Mesodermal cell (in vitro differentiated cells): ENCODE data around the gene HSPA1B.
"Not testable (repeated sequence)": the region's sequence is repeated elsewhere in the genome, so short reads cannot be mapped to it uniquely, and the experiment has no call there.

Experiments used
- H3K27ac ChIP-seq: 2 replicates; pipeline ENCODE4 v1.7.0; 2013; ENCODE audit warnings: mild to moderate bottlenecking, low read depth, low read length, moderate library complexity; ENCODE audit not compliant: severe bottlenecking
- H3K36me3 ChIP-seq: 2 replicates; pipeline ENCODE4 v1.7.1; 2013; ENCODE audit warnings: mild to moderate bottlenecking, low read length, moderate library complexity; ENCODE audit not compliant: control insufficient read depth, insufficient read depth
- H3K4me1 ChIP-seq: one replicate; pipeline ENCODE4 v1.7.1; 2013; ENCODE audit warnings: mild to moderate bottlenecking, low read length; ENCODE audit not compliant: insufficient read depth, control insufficient read depth, poor library complexity, severe bottlenecking
- H3K4me3 ChIP-seq: 2 replicates; pipeline ENCODE4 v1.7.0; 2013; ENCODE audit warnings: low read length, control low read depth, mild to moderate bottlenecking; ENCODE audit not compliant: insufficient read depth, poor library complexity, severe bottlenecking; ENCODE audit errors: extremely low read depth
- H3K9me3 ChIP-seq: 2 replicates; pipeline ENCODE4 v1.7.1; 2013; ENCODE audit warnings: mild to moderate bottlenecking, low read length, moderate library complexity; ENCODE audit not compliant: control insufficient read depth
- WGBS, 2 experiments: methylation state at CpG; one replicate each; pipeline ENCODE4 v1.1.5; 2013; ENCODE audit warnings: missing lambda C conversion rate in 2 of 2; ENCODE audit not compliant: insufficient coverage in 2 of 2; 5-methylcytosine and 5-hydroxymethylcytosine counted together

HSPA1B gene

GRCh38 chr6:31831350-31832215 is 4.0 kb downstream of the HSPA1B start:
- WGBS, 2 experiments, result 93 to 94% methylated on average over 8 to 12 of the region's 15 CpGs
- Histone ChIP-seq H3K9me3 (no peaks in the 10 kb centered on the region), H3K4me1 (peaks cover 7% of the 10 kb centered on the region), H3K36me3 (peaks cover 10% of the 10 kb centered on the region), H3K4me3 (no peak overlapping the region), H3K27ac (no peak overlapping the region)

DNA sequence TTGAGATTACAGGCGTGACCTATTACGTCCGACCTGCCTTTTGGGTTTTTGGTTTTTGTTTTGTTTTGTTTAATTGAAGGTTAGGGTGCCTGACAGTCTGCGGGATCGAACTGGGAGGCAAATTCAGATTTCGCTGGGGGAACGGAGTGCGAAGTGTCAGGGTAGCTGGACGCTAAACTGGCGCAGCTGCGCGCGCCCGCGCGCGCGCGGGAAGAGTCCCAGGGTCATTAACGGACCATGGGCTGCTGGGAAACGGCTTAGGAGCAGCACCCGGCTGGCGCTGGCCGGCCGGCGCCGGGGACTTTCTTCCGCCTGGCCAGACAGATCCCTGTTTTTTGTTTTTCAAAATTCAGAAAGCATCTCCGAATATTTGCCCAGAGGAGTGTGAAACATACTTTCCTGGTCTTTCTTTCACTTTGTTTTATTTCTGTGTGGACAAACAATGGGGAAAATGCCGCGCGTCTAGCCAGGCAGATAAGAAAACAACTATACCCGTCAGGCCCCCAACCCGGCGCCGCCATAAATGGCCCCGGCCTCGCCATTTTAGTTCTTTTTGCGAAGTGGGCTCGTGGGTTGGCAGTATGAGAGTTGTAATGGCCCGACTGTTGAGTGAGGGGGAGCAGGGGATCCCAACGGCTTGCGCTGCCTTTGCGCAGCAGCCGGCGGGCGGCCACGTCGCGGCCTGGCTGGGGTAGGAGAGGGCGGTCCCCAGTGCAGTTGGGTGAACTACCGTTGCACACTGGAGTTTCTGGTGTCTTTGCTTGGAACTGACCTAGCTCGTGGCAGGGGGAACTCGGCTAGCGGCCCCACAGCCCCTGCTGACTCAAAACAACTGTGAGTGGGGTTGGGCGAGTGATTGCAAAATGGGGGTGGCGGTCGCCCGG is 7.1 kb downstream of the HSPA1B start:
- 1 to 3% methylated on average over 46 to 49 of the region's 59 CpGs for WGBS, 2 experiments
- H3K36me3 ChIP-seq, result peaks cover 40% of the 10 kb centered on the region
- H3K27ac ChIP-seq, result peak overlapping the region; percentile 99
- no peaks in the 10 kb centered on the region for H3K9me3 ChIP-seq
- peak overlapping the region; percentile 90 for H3K4me3 ChIP-seq
- peaks cover 6% of the 10 kb centered on the region for H3K4me1 ChIP-seq

DNA sequence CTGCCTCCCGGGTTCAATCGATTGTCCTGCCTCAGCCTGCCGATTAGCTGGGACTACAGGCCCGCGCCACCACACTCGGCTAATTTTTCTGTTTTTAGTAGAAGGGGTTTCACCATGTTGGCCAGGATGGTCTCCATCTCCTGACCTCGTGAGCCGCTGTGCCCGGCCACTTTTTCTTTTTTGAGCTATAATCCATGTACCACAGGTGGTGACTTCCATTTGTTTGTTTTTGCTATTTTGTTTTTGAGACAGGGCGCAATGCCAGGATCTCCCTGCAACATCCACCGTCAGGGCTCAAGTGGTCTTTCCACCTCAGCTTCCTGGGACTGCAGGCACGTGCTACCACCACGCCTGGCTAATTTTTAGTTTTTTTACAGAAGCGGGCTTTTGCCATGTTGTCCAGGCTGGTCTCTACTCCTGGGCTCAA is 8.5 kb downstream of the HSPA1B start:
- Histone ChIP-seq H3K36me3 (peaks cover 54% of the 10 kb centered on the region), H3K27ac (peak overlapping the region; percentile 66), H3K4me1 (peaks cover 4% of the 10 kb centered on the region), H3K4me3 (peak overlapping the region; percentile 90), H3K9me3 (no peaks in the 10 kb centered on the region)
- WGBS, 2 experiments, result 1 to 2% methylated on average over 8 to 14 of the region's 14 CpGs

- H3K36me3 ChIP-seq, result peaks cover 57% of the 10 kb centered on the region
- H3K4me1 ChIP-seq, result peaks cover 3% of the 10 kb centered on the region
- H3K9me3 ChIP-seq, result no peaks in the 10 kb centered on the region
- H3K4me3 ChIP-seq, result peak overlapping the region; percentile 90
- WGBS, 2 experiments, result 11 to 16% methylated on average over 7 of the region's 12 CpGs
- H3K27ac ChIP-seq, result peak overlapping the region; percentile 66
Measured at GRCh38 chr6:31836474-31837368, 9.2 kb downstream of the HSPA1B start.

- H3K4me3 ChIP-seq, result peak overlapping the region; percentile 90
- 57 to 80% methylated on average over 1 of the region's 1 CpG for WGBS, 2 experiments
- no peaks in the 10 kb centered on the region for H3K9me3 ChIP-seq
- peak overlapping the region; percentile 8 for H3K27ac ChIP-seq
- H3K4me1 ChIP-seq, result peaks cover 3% of the 10 kb centered on the region
- H3K36me3 ChIP-seq, result peaks cover 57% of the 10 kb centered on the region
Measured at GRCh38 chr6:31837369-31838113, 10.0 kb downstream of the HSPA1B start.

- not testable (repeated sequence) for H3K9me3 ChIP-seq, H3K27ac ChIP-seq, H3K4me1 ChIP-seq
- Histone ChIP-seq H3K4me3 (peak overlapping the region; percentile 90), H3K36me3 (peaks cover 57% of the 10 kb centered on the region)
- 98% methylated on average over 5 to 6 of the region's 9 CpGs for WGBS, 2 experiments
Measured at GRCh38 chr6:31838114-31838553, 10.6 kb downstream of the HSPA1B start.

- 84 to 100% methylated on average over 1 to 2 of the region's 3 CpGs for WGBS, 2 experiments
- peaks cover 3% of the 10 kb centered on the region for H3K4me1 ChIP-seq
- no peaks in the 10 kb centered on the region for H3K9me3 ChIP-seq
- no peak overlapping the region for H3K27ac ChIP-seq
- H3K4me3 ChIP-seq, result no peak overlapping the region
- peaks cover 57% of the 10 kb centered on the region for H3K36me3 ChIP-seq
Measured at GRCh38 chr6:31838968-31839367, 11.4 kb downstream of the HSPA1B start.

DNA sequence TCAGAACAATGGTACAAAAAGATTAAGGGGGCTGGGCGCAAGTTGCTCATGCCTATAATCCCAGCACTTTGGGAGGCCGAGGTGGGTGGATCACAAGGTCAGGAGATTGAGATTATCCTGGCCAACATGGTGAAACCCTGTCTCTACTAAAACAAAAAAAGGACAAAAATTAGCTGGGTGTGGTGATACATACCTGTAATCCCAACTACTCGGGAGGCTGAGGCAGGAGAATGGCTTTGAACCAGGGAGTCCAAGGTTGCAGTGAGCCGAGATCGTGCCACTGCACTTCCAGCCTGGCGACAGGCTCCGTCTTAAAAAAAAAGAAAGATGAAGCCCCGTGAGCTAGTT is 12.2 kb downstream of the HSPA1B start:
- 98 to 100% methylated on average over 5 to 7 of the region's 8 CpGs for WGBS, 2 experiments

GRCh38 chr6:31842053-31842452 is 14.5 kb downstream of the HSPA1B start:
- peaks cover 3% of the 10 kb centered on the region for H3K4me1 ChIP-seq
- peaks cover 43% of the 10 kb centered on the region for H3K36me3 ChIP-seq
- WGBS, 2 experiments, result 97 to 100% methylated on average over 4 to 6 of the region's 9 CpGs
- H3K9me3 ChIP-seq, result no peaks in the 10 kb centered on the region
- H3K4me3 ChIP-seq, result no peak overlapping the region
- H3K27ac ChIP-seq, result no peak overlapping the region

More for the DNA sequence above, 12.2 kb downstream of the HSPA1B start:
- H3K27ac ChIP-seq, H3K4me1 ChIP-seq, H3K4me3 ChIP-seq, H3K9me3 ChIP-seq: not testable (repeated sequence)
- H3K36me3 ChIP-seq, result peaks cover 57% of the 10 kb centered on the region
